Peyer's patch (tissue), 4 donors: ENCODE results near the gene RFX1.

ENCODE experiments used
- CTCF ChIP-seq, 6 experiments: fragments of 450-650 bp in 4 of 6; fragments of 200-600 bp in 2 of 6; sonication (generic) in 1 of 6; IDR thresholded peaks; one replicate each; pipeline ENCODE4 v1.5.1; 2017 to 2019; ENCODE audit warnings: antibody characterized with exemption in 6 of 6, mild to moderate bottlenecking in 3 of 6, moderate library complexity in 1 of 6
- POLR2A ChIP-seq, 2 donors: fragments of 450-650 bp; IDR thresholded peaks; one replicate each; pipeline ENCODE4 v1.5.1; 2017; ENCODE audit warnings: antibody characterized with exemption in 2 of 2, mild to moderate bottlenecking in 2 of 2, moderate library complexity in 2 of 2

- TF ChIP-seq CTCF (IDR thresholded peaks at IDR 0.05), result no peak
- no peak for TF ChIP-seq POLR2A (IDR thresholded peaks at IDR 0.05)
Observed at GRCh38 chr19:13979244-13979615, 26.9 kb downstream of the RFX1 start.
